HPDE6-E6E7 (cell line): ENCODE results near the gene DGLUCY.
A peak's percentile ranks its signal among the peaks of the same experiment; 100 is the strongest.
"Not testable (repeated sequence)": the region's sequence is repeated elsewhere in the genome, so short reads cannot be mapped to it uniquely, and the experiment has no call there.

Experiments used
- DNase-seq: peaks from one replicate; pipeline ENCODE4 v3.0.0; 2011; ENCODE audit warnings: missing footprints; ENCODE audit errors: extremely low spot score

Gene DGLUCY

GRCh38 chr14:91207008-91207407 lies 93.1 kb downstream of the DGLUCY start:
- DNase-seq, result no peak

GRCh38 chr14:91211017-91211416 lies 97.1 kb downstream of the DGLUCY start:
- no peak for DNase-seq

- no peak for DNase-seq
Observed at GRCh38 chr14:91214306-91214705, 100.4 kb downstream of the DGLUCY start.

- no peak for DNase-seq
Observed at GRCh38 chr14:91215381-91215780, 101.5 kb downstream of the DGLUCY start.

- no peak for DNase-seq
Observed at GRCh38 chr14:91216731-91217226, 102.9 kb downstream of the DGLUCY start.

GRCh38 chr14:91218014-91218413 lies 104.1 kb downstream of the DGLUCY start:
- no peak for DNase-seq

GRCh38 chr14:91219517-91220389 lies 105.9 kb downstream of the DGLUCY start:
- DNase-seq, result no peak

- no peak for DNase-seq
Observed at GRCh38 chr14:91220581-91221000, 106.7 kb downstream of the DGLUCY start.

GRCh38 chr14:91221270-91221669 lies 107.4 kb downstream of the DGLUCY start:
- no peak for DNase-seq

GRCh38 chr14:91223028-91223783 lies 109.3 kb downstream of the DGLUCY start:
- no peak for DNase-seq

- no peak for DNase-seq
Observed at GRCh38 chr14:91225025-91225424, 111.2 kb downstream of the DGLUCY start.

- not testable (repeated sequence) for DNase-seq
Observed at GRCh38 chr14:91226360-91226759, 112.5 kb downstream of the DGLUCY start.

- DNase-seq, result no peak
Observed at GRCh38 chr14:91227183-91227628, 113.3 kb downstream of the DGLUCY start.

GRCh38 chr14:91228112-91229004 lies 114.5 kb downstream of the DGLUCY start:
- DNase-seq, result peak; percentile 84

GRCh38 chr14:91229005-91229382 lies 115.1 kb downstream of the DGLUCY start:
- DNase-seq, result no peak

GRCh38 chr14:91229743-91230200 lies 115.9 kb downstream of the DGLUCY start:
- no peak for DNase-seq

- no peak for DNase-seq
Observed at GRCh38 chr14:91230397-91231035, 116.6 kb downstream of the DGLUCY start.

GRCh38 chr14:91231446-91231845 lies 117.6 kb downstream of the DGLUCY start:
- no peak for DNase-seq

GRCh38 chr14:91232052-91232451 lies 118.2 kb downstream of the DGLUCY start:
- no peak for DNase-seq

- no peak for DNase-seq
Observed at GRCh38 chr14:91232603-91233002, 118.7 kb downstream of the DGLUCY start.
